PFSK-1 (cell line): ENCODE measurements around the gene APOL1.

Experiments used
- FOXP2 ChIP-seq: optimal IDR thresholded peaks from 2 replicates; pipeline ENCODE3; 2011; ENCODE audit warnings: borderline replicate concordance, control low read depth, inconsistent platforms; ENCODE audit not compliant: insufficient read depth; ENCODE audit errors: extremely low read length, extremely low read depth
- POLR2AphosphoS5 ChIP-seq: IDR thresholded peaks from 2 replicates; pipeline ENCODE4 v1.6.1; 2012; ENCODE audit warnings: low read depth, mild to moderate bottlenecking, control low read depth, low read length, moderate library complexity
- REST ChIP-seq, 2 experiments: IDR thresholded peaks; 2 replicates each; pipeline versions ENCODE4 v1.6.1 to v1.8.0; 2011 to 2012; ENCODE audit warnings: low read depth in 2 of 2, low read length in 2 of 2, control low read depth in 1 of 2, inconsistent platforms in 1 of 2, mild to moderate bottlenecking in 1 of 2, moderate library complexity in 1 of 2; ENCODE audit not compliant: insufficient read depth in 1 of 2
- SIN3A ChIP-seq: IDR thresholded peaks from 2 replicates; pipeline ENCODE4 v1.6.1; 2012; ENCODE audit warnings: mild to moderate bottlenecking, low read length, moderate library complexity, borderline replicate concordance; ENCODE audit not compliant: insufficient read depth
- TAF1 ChIP-seq: IDR thresholded peaks from 2 replicates; pipeline ENCODE4 v1.6.1; 2012; ENCODE audit warnings: low read length, control low read depth, borderline replicate concordance; ENCODE audit not compliant: insufficient read depth

Gene APOL1

DNA sequence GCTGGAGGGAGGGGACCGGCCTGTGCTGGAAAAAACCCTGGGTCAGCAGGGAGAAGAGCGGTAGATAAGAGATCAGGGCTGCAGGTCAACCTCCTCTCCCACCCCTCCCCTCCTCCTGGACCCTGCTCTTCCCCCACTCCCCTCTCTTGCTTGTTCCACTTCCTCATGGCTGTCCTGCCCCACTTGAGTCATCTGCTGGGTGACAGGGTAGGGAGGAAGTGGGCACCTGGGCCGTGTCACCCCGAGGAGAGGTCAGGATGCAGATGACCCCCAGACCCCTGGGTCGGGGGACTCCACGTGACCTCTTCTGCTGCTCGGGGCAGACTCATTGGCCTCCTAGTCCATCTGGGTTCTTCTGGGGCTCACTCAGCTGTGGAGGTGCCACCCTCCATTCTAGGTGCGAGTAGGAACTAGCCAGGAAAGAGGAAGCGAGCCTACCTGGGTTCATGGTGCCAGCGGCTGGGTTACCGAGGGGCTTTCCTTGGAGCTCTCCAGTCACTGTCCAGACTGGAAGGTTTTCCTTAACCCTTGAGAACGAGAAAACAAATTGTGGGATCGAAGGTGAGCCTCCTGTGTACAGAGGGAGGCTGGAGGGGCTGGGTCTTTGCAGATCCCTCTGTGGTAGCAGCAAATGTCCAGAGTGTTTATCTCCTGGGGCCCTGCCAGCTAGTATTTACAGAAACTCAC, 20.1 kb upstream of the APOL1 start:
- no peak for TF ChIP-seq REST (IDR thresholded peaks at IDR 0.05; ENCODE audit: insufficient read depth in 1 of 2, low read depth in 2 of 2, low read length in 2 of 2)
- no peak for TF ChIP-seq FOXP2
- TF ChIP-seq TAF1 = no peak
- no peak for TF ChIP-seq SIN3A
- TF ChIP-seq POLR2AphosphoS5 = no peak

GRCh38 chr22:36233796-36234195, 19.1 kb upstream of the APOL1 start:
- TF ChIP-seq REST (IDR thresholded peaks at IDR 0.05; ENCODE audit: insufficient read depth in 1 of 2, low read depth in 2 of 2, low read length in 2 of 2) = no peak
- TF ChIP-seq SIN3A = no peak
- no peak for TF ChIP-seq POLR2AphosphoS5
- TF ChIP-seq FOXP2 = no peak
- TF ChIP-seq TAF1 = no peak

DNA sequence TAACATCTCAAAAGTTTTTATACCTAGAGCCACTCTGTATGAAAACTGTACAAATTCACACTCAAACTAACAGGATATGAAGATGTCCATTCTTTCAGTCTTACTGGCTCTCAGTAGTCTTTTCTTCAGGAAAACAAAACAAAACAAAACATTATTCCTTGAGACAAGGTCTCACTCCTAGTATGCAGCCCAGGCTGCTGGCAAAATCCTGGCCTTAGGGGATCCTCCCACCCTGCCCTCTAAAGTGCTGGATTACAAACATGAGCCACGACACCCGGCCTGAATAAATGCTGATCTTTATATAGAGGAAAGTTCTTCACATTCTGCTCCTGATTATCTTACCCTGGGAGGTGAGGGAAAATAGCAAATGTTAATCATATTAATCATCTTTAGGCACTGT, 18.7 kb upstream of the APOL1 start:
- no peak for TF ChIP-seq TAF1
- no peak for TF ChIP-seq POLR2AphosphoS5
- no peak for TF ChIP-seq REST (IDR thresholded peaks at IDR 0.05; ENCODE audit: insufficient read depth in 1 of 2, low read depth in 2 of 2, low read length in 2 of 2)
- no peak for TF ChIP-seq FOXP2
- TF ChIP-seq SIN3A = no peak

- no peak for TF ChIP-seq TAF1
- no peak for TF ChIP-seq FOXP2
- TF ChIP-seq SIN3A = no peak
- no peak for TF ChIP-seq POLR2AphosphoS5
- TF ChIP-seq REST (IDR thresholded peaks at IDR 0.05; ENCODE audit: insufficient read depth in 1 of 2, low read depth in 2 of 2, low read length in 2 of 2) = no peak
These were observed 18.0 kb upstream of the APOL1 start for GRCh38 chr22:36234919-36235318.

GRCh38 chr22:36235585-36235984, 17.3 kb upstream of the APOL1 start:
- no peak for TF ChIP-seq FOXP2
- TF ChIP-seq TAF1 = no peak
- no peak for TF ChIP-seq POLR2AphosphoS5
- no peak for TF ChIP-seq REST (IDR thresholded peaks at IDR 0.05; ENCODE audit: insufficient read depth in 1 of 2, low read depth in 2 of 2, low read length in 2 of 2)
- TF ChIP-seq SIN3A = no peak
